ENCODE measurements around the gene NR0B2.
A peak's percentile ranks its signal among the peaks of the same experiment; 100 is the strongest.

Gene NR0B2, protein sequence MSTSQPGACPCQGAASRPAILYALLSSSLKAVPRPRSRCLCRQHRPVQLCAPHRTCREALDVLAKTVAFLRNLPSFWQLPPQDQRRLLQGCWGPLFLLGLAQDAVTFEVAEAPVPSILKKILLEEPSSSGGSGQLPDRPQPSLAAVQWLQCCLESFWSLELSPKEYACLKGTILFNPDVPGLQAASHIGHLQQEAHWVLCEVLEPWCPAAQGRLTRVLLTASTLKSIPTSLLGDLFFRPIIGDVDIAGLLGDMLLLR

DNA sequence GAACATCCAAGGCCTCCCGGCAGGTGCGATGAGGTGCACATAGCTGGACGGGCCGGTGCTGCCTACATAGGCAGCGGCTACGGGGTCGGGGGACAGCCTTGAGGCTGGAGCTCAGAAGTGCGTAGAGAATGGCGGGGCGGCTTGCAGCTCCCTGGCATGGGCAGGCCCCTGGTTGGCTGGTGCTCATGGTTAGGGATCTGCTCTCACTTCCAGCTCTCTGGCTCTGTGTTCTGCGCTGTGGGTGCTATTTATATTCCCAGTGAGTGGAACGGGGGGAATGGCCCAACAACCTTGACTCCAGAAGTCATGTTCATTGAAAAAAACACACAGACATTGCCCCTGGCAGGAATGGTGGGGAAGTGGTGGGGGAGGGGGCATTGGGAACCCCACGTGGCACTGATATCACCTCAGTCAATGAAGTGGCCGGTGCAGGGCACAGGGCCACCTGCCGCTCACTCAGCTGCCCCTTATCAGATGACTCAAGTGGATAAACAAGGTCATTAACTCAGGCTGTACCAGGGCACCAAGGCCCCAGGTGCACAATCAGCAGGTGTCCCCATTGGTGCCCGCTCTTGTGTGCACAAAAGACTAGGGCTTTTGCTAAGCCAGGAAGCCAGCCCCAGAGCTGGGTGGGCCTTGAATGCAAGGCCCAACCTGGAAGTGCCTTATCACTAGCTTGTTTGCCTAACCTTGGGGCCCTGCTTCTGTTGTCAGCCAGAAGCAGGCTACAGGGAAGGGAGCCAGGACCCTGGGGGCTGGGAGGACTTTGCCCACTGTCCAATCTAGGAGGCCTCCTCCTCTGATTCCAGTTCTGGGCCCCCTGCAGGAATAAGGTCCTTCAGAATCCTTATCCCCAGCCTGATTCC, at the start of gene NR0B2:
TSS of gene NR0B2 (minus strand) at position 222 of the 866 bp plus-strand sequence. CDS start at position 187, 35 bp downstream.
- Histone ChIP-seq H3K4me1 (ENCODE audit: control insufficient read depth, insufficient read depth, low read length) (no peaks in the 10 kb centered on the region), H3K9me3 (ENCODE audit: control insufficient read depth, insufficient read depth, low read length) (no peaks in the 10 kb centered on the region), H3K36me3 (ENCODE audit: control insufficient read depth, insufficient read depth, low read length) (no peaks in the 10 kb centered on the region), H3K4me3 (ENCODE audit: low read length) (no peak within 1 kb of the TSS), H3K27ac (ENCODE audit: low read length) (no peak within 1 kb of the TSS), H3K27me3 (ENCODE audit: control insufficient read depth, insufficient read depth, low read length) (no peaks in the 10 kb centered on the region)
- no peak for DNase-seq (ENCODE audit: low read depth, low spot score)
- WGBS (ENCODE audit: insufficient coverage, insufficient read length): no CpG with 5 or more reads among the region's 16 CpGs

DNA sequence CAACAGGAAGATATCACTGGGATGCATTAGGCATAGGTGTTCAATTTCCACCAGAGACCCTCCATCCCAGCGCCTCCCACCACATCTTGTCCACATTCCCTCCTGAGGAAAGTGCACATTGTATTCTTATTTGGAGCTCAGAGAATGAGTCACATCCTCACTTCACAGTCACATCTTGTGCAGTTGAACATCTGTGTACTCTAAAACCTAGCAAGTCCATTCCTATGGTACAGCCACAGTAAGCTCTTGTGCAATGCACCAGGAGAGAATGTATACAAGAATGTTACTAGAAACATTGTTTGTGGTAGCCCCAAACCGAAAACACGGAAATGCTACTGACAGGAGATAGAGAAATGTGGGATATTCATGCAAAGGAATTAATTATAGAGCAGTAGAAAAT, 48.1 kb upstream of the NR0B2 start:
- H3K36me3 ChIP-seq (ENCODE audit: control insufficient read depth, insufficient read depth, low read length): no peaks in the 10 kb centered on the region
- peaks cover 5% of the 10 kb centered on the region for H3K4me1 ChIP-seq (ENCODE audit: control insufficient read depth, insufficient read depth, low read length)
- no peaks in the 10 kb centered on the region for H3K9me3 ChIP-seq (ENCODE audit: control insufficient read depth, insufficient read depth, low read length)
- no peak overlapping the region for H3K27ac ChIP-seq (ENCODE audit: low read length)
- DNase-seq (ENCODE audit: low read depth, low spot score): no peak
- no peak overlapping the region for H3K4me3 ChIP-seq (ENCODE audit: low read length)
- 0 out of 2 replicates have a peak, but pooled peaks cover 1% of the 10 kb centered on the region for H3K27me3 ChIP-seq (ENCODE audit: control insufficient read depth, insufficient read depth, low read length)
- WGBS (ENCODE audit: insufficient coverage, insufficient read length): no CpG with 5 or more reads among the region's 3 CpGs

DNA sequence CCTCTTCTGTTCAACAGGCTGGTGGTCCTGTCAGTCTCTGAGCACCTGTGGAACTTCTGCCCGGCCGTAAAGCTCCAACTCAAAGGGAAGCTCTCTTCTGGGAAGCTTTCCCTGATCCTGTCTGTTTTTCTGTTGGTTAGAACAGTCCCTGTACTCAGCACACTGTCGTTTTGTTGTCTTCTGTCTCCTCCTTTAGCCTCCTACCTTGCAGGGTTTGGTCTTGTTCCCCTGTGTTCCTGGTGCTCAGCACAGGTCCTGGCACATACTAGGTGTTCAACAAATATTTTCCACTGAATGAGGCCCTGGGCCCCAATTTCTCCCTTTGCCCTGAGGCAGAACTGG, 46.8 kb upstream of the NR0B2 start:
- no peak for DNase-seq (ENCODE audit: low read depth, low spot score)
- H3K4me3 ChIP-seq (ENCODE audit: low read length): peak overlapping the region; percentile 97; the same call in 1 of the 2 replicates
- no peaks in the 10 kb centered on the region for H3K9me3 ChIP-seq (ENCODE audit: control insufficient read depth, insufficient read depth, low read length)
- no peak overlapping the region for H3K27ac ChIP-seq (ENCODE audit: low read length)
- peaks cover 2% of the 10 kb centered on the region for H3K4me1 ChIP-seq (ENCODE audit: control insufficient read depth, insufficient read depth, low read length)
- H3K36me3 ChIP-seq (ENCODE audit: control insufficient read depth, insufficient read depth, low read length): no peaks in the 10 kb centered on the region
- no CpG with 5 or more reads among the region's 3 CpGs for WGBS (ENCODE audit: insufficient coverage, insufficient read length)
- 0 out of 2 replicates have a peak, but pooled peaks cover 1% of the 10 kb centered on the region for H3K27me3 ChIP-seq (ENCODE audit: control insufficient read depth, insufficient read depth, low read length)

DNA sequence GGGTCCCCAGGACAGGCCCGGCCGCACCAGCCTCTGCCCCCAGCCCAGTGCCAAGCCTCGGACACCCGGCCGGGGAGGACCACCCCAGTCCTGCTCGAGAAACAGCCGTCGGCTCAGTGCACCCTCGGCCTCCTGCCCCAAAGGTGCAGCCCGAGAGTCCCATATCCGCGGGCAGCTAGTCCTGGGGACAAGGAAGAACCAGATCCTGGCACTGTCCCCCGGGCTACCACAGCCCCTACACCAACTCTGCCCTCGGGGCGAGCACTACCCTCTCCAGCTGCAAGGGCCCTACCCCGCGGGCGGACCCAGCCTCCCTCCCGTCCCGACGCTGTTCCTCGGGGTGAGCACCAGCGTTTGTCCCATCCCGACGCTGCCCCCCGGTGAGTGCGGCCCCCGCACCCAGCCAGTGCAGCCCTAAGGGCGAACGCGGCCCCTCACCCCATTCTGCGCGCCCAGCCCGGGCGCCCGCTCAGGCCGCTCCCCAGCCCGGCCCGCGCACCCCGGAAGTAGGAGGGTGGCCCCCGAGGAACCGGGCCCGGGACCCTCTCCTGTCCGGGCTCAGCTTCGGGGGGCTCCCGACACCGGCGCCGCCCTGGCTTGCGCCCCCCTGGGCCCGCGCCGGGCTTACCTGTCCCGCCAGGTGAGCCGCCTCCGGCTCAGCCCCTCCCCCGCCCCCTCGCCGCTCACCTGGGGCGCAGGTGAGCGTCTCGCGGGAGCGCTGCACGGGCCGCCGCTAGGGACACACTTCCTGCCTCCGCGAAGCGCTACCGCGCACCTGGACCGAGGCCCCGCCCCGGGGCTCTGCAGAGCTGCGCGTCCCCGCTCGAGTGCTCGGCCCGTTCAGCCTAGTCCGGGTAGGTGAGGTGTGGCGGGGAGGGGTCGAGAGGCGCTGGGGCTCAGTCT, 46.2 kb upstream of the NR0B2 start, which contains the start of gene KDF1:
TSS of gene KDF1 (minus strand) at position 747 of the 903 bp plus-strand sequence. CDS start 8,088 bp downstream, outside the sequence.
- Histone ChIP-seq H3K36me3 (ENCODE audit: control insufficient read depth, insufficient read depth, low read length) (no peaks in the 10 kb centered on the region), H3K4me1 (ENCODE audit: control insufficient read depth, insufficient read depth, low read length) (peaks cover 2% of the 10 kb centered on the region), H3K9me3 (ENCODE audit: control insufficient read depth, insufficient read depth, low read length) (no peaks in the 10 kb centered on the region), H3K27ac (ENCODE audit: low read length) (no peak within 1 kb of the TSS), H3K27me3 (ENCODE audit: control insufficient read depth, insufficient read depth, low read length) (0 out of 2 replicates have a peak, but pooled peaks cover 1% of the 10 kb centered on the region), H3K4me3 (ENCODE audit: low read length) (peak within 1 kb of the TSS; percentile 97)
- WGBS (ENCODE audit: insufficient coverage, insufficient read length): no CpG with 5 or more reads among the region's 86 CpGs
- peak; percentile 75 for DNase-seq (ENCODE audit: low read depth, low spot score)

DNA sequence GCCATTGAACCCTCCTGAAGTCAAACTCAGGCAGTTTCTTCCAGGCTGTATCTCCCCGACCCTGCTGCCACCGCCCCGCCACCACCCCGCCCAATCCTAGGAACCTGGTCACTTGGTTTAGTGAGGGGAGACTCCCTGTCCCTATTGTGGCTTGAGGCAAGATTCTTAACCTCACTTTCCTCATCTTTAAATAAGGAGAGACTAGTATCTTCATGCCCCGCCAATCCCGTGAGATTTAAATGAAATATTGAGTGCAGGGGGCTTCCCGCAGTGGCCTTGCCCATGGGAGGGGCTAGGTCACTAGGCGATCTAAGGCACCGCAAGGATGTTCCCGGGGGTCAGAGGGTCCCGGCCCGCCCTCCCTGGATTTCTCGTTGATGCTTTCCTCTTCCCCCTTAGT, 45.5 kb upstream of the NR0B2 start:
- WGBS (ENCODE audit: insufficient coverage, insufficient read length): no CpG with 5 or more reads among the region's 13 CpGs

DNA sequence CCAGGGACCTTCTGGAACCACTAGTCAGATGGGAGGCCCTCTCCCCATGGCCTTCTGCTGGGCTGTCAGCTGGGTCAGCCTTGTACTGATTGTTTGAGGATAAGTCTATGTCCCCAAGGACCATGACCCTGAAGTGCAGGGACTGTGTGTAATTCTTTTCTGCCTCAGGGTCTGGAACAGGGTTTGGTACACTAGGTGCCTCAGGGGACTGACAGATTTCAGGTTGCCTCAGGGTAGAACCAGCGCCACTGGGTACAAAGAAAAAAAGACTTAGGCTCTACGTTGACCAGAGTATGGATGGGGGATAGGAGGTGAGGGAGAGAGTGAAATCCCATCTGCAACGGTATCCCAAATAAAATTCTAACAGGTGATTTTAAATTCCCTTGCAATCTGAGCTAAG, 43.5 kb upstream of the NR0B2 start:
- H3K27ac ChIP-seq (ENCODE audit: low read length): no peak overlapping the region
- 0 out of 2 replicates have a peak, but pooled peaks cover 1% of the 10 kb centered on the region for H3K27me3 ChIP-seq (ENCODE audit: control insufficient read depth, insufficient read depth, low read length)
- WGBS (ENCODE audit: insufficient coverage, insufficient read length): no CpG with 5 or more reads among the region's 3 CpGs
- DNase-seq (ENCODE audit: low read depth, low spot score): no peak
- H3K9me3 ChIP-seq (ENCODE audit: control insufficient read depth, insufficient read depth, low read length): no peaks in the 10 kb centered on the region
- H3K36me3 ChIP-seq (ENCODE audit: control insufficient read depth, insufficient read depth, low read length): no peaks in the 10 kb centered on the region
- peaks cover 2% of the 10 kb centered on the region for H3K4me1 ChIP-seq (ENCODE audit: control insufficient read depth, insufficient read depth, low read length)
- H3K4me3 ChIP-seq (ENCODE audit: low read length): no peak overlapping the region

More for the DNA sequence above, 45.5 kb upstream of the NR0B2 start:
- Histone ChIP-seq H3K9me3 (ENCODE audit: control insufficient read depth, insufficient read depth, low read length) (no peaks in the 10 kb centered on the region), H3K36me3 (ENCODE audit: control insufficient read depth, insufficient read depth, low read length) (no peaks in the 10 kb centered on the region), H3K27me3 (ENCODE audit: control insufficient read depth, insufficient read depth, low read length) (0 out of 2 replicates have a peak, but pooled peaks cover 1% of the 10 kb centered on the region), H3K4me1 (ENCODE audit: control insufficient read depth, insufficient read depth, low read length) (peaks cover 2% of the 10 kb centered on the region), H3K27ac (ENCODE audit: low read length) (no peak overlapping the region), H3K4me3 (ENCODE audit: low read length) (peak overlapping the region; percentile 97; the same call in 1 of the 2 replicates)
- no peak for DNase-seq (ENCODE audit: low read depth, low spot score)

DNA sequence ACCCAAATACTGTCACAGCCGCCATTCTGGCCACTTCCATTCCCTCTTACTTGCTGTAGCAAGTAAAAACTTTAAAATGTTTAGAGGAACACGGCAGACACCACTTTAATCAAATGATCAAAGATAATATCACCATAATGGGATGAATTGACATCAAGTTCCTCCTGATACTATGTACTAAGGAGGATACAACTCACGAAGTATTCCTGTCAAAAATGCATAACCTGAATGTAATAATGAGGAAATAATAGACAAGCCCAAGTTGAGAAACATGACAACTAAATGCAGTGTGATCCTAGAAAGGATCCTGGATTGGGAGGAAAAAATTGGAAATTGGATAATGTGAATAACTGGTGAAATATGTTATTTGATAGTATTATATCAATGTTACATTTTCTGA, 42.5 kb upstream of the NR0B2 start:
- Histone ChIP-seq H3K36me3 (ENCODE audit: control insufficient read depth, insufficient read depth, low read length) (peaks cover 2% of the 10 kb centered on the region; the same call in 1 of the 2 replicates), H3K4me3 (ENCODE audit: low read length) (no peak overlapping the region), H3K9me3 (ENCODE audit: control insufficient read depth, insufficient read depth, low read length) (no peaks in the 10 kb centered on the region), H3K4me1 (ENCODE audit: control insufficient read depth, insufficient read depth, low read length) (peaks cover 2% of the 10 kb centered on the region), H3K27ac (ENCODE audit: low read length) (no peak overlapping the region), H3K27me3 (ENCODE audit: control insufficient read depth, insufficient read depth, low read length) (no peaks in the 10 kb centered on the region)
- no peak for DNase-seq (ENCODE audit: low read depth, low spot score)
- no CpG with 5 or more reads among the region's 3 CpGs for WGBS (ENCODE audit: insufficient coverage, insufficient read length)

DNA sequence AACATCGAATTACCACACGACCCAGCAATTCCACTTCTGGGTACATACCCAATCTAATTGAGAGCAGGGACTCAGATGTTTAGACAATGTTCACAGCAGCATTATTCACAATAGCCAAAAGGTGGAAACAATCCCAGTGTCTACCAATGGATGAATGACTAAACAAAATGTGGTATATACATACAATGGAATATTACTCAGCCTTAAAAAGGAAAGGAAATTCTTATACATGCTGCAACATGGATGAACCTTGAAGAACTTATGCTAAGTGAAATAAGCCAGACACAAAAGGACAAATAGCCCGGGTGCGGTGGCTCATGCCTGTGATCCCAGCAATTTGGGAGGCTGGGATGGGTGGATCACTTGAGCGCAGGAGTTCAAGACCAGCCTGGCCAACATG, 39.6 kb upstream of the NR0B2 start:
- DNase-seq (ENCODE audit: low read depth, low spot score): no peak
- no peak overlapping the region for H3K27ac ChIP-seq (ENCODE audit: low read length)
- no peak overlapping the region for H3K4me3 ChIP-seq (ENCODE audit: low read length)
- no peaks in the 10 kb centered on the region for H3K4me1 ChIP-seq (ENCODE audit: control insufficient read depth, insufficient read depth, low read length)
- H3K27me3 ChIP-seq (ENCODE audit: control insufficient read depth, insufficient read depth, low read length): no peaks in the 10 kb centered on the region
- H3K36me3 ChIP-seq (ENCODE audit: control insufficient read depth, insufficient read depth, low read length): peaks cover 2% of the 10 kb centered on the region; the same call in 1 of the 2 replicates
- no CpG with 5 or more reads among the region's 5 CpGs for WGBS (ENCODE audit: insufficient coverage, insufficient read length)
- no peaks in the 10 kb centered on the region for H3K9me3 ChIP-seq (ENCODE audit: control insufficient read depth, insufficient read depth, low read length)

DNA sequence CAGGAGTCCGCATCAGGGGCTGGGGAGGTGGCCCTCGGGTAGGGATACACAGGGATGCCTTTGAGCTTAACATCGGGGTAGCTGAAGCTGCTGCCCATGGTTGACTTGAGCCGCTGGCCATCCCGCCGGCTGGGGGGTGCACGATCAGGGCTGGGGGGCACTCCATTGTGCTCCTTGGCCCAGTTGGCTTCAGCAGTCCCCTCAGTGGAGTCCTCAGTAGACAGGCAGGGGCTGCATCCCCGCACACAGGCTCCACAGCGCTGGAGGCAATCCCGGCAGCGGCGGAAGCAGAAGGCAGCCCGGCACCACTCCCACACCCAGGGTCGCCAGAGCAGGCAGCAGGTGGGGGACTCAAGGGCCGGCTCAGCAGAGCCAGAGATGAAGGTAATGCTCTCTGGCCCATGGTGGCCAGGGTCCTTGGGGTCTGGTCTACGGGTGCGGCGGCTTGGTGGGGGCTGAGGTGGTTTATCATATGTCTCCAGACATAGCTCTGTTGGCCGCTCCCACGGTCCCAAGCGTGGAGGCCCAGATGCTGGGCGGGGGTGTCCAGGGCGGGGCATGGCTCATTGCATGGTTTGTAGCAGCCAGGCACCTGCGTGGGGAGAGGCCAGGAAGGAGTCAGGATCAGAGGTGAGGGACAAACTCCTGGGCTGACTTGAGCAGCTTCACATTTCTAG, 38.2 kb upstream of the NR0B2 start:
- H3K4me3 ChIP-seq (ENCODE audit: low read length): no peak overlapping the region
- H3K4me1 ChIP-seq (ENCODE audit: control insufficient read depth, insufficient read depth, low read length): no peaks in the 10 kb centered on the region
- no peaks in the 10 kb centered on the region for H3K9me3 ChIP-seq (ENCODE audit: control insufficient read depth, insufficient read depth, low read length)
- peaks cover 2% of the 10 kb centered on the region; the same call in 1 of the 2 replicates for H3K36me3 ChIP-seq (ENCODE audit: control insufficient read depth, insufficient read depth, low read length)
- no peak overlapping the region for H3K27ac ChIP-seq (ENCODE audit: low read length)
- H3K27me3 ChIP-seq (ENCODE audit: control insufficient read depth, insufficient read depth, low read length): no peaks in the 10 kb centered on the region
- no CpG with 5 or more reads among the region's 24 CpGs for WGBS (ENCODE audit: insufficient coverage, insufficient read length)
- no peak for DNase-seq (ENCODE audit: low read depth, low spot score)
